Gastrocnemius medialis (tissue), 4 donors: ENCODE data around the gene PAQR7. TPM values are rescaled to one million over a fixed set of nuclear protein-coding genes. Genes with fewer than 3 reads are reported as not detected.

ENCODE experiments used
- ATAC-seq, 2 donors: fragments of 150-250 bp; one replicate each; pipeline ENCODE4 v1.9.1; 2016
- DNase-seq, 2 donors: peaks; one replicate each; pipeline ENCODE4 v3.0.0-alpha.2; 2019
- H3K27ac ChIP-seq, 4 donors: fragments of 200-600 bp; sonication (generic); 1 replicate in 1 of 4; 2 replicates in 3 of 4; pipeline ENCODE4 v1.5.1; 2016 to 2018; ENCODE audit warnings: mild to moderate bottlenecking in 2 of 4, moderate library complexity in 1 of 4
- H3K27me3 ChIP-seq, 3 donors: fragments of 200-600 bp; sonication (generic) in 2 of 3; 1 replicate in 1 of 3; 2 replicates in 2 of 3; pipeline versions ENCODE4 v1.5.1 to v1.6.0; 2016 to 2019; ENCODE audit warnings: mild to moderate bottlenecking in 1 of 3, moderate library complexity in 1 of 3
- H3K36me3 ChIP-seq, 2 donors: fragments of 200-600 bp; sonication (generic) in 1 of 2; one replicate each; pipeline ENCODE4 v1.5.1; 2017 to 2018
- H3K4me1 ChIP-seq, 2 donors: fragments of 200-600 bp; sonication (generic) in 1 of 2; one replicate each; pipeline ENCODE4 v1.5.1; 2016 to 2017; ENCODE audit warnings: mild to moderate bottlenecking in 2 of 2
- H3K4me3 ChIP-seq, 4 donors: fragments of 200-600 bp; sonication (generic) in 3 of 4; 1 replicate in 1 of 4; 2 replicates in 3 of 4; pipeline ENCODE4 v1.5.1; 2016 to 2019; ENCODE audit warnings: mild to moderate bottlenecking in 2 of 4
- H3K9me3 ChIP-seq, 3 donors: fragments of 200-600 bp; sonication (generic) in 2 of 3; 1 replicate in 1 of 3; 2 replicates in 2 of 3; pipeline ENCODE4 v1.5.1; 2016 to 2019
- CTCF ChIP-seq, 5 experiments: fragments of 450-650 bp in 3 of 5; fragments of 200-600 bp in 2 of 5; sonication (generic) in 2 of 5; IDR thresholded peaks in 4 of 5; conservative IDR thresholded peaks in 1 of 5; 1 replicate in 4 of 5; 2 replicates in 1 of 5; pipeline ENCODE4 v1.5.1; 2016 to 2019; ENCODE audit warnings: antibody characterized with exemption in 5 of 5, mild to moderate bottlenecking in 3 of 5, moderate library complexity in 3 of 5
- POLR2A ChIP-seq, 2 donors: fragments of 450-650 bp; IDR thresholded peaks; one replicate each; pipeline ENCODE4 v1.6.1; 2017; ENCODE audit warnings: antibody characterized with exemption in 2 of 2, mild to moderate bottlenecking in 2 of 2, moderate library complexity in 2 of 2
- in situ Hi-C, 4 donors: fragments of 200-750 bp; cut with MboI; loops; one replicate each; pipeline versions ENCODE4 v1.15.0 to v1.8.0; 2017; ENCODE audit warnings: low sequenced_read_pairs in 4 of 4
- intact Hi-C: fragments of 100-400 bp; cut with DNase I; formaldehyde crosslinking; loops from one replicate; pipeline ENCODE4 v1.15.1; 2023; ENCODE audit warnings: low total_unique reads
- total RNA-seq, 4 donors: library from RNA; depleted of rRNA; stranded (reverse); fragments of >200 nt; gene quantifications; one replicate each; pipeline versions ENCODE4 v1.1.0 to v1.2.3, GENCODE V29; 2016

Gene PAQR7
- total RNA-seq, 4 donors from 2014 or later: 1.4 to 3.7 (median 2.1) TPM

GRCh38 chr1:25821112-25821476 is 54.4 kb downstream of the PAQR7 start:
- TF ChIP-seq POLR2A (IDR thresholded peaks at IDR 0.05): no peak
- TF ChIP-seq CTCF (IDR thresholded peaks at IDR 0.05 in 4 of 5, conservative IDR thresholded peaks at IDR 0.05 in 1 of 5): no peak
- intact Hi-C loops: loop anchor here (5.0 kb wide), 1 partner anchor 176 kb away; the partner anchor contains the start of gene PAFAH2
- DNase-seq (no peak), ATAC-seq (no peak)
- no peaks in the 10 kb centered on the region for H3K27me3 ChIP-seq
- no peaks in the 10 kb centered on the region for H3K9me3 ChIP-seq
- peak overlapping the region; percentile 93 to 99 (median 96) for H3K27ac ChIP-seq
- peaks cover 36 to 58% of the 10 kb centered on the region in 2 donors for H3K4me1 ChIP-seq
- peak overlapping the region; percentile 86 to 95 (median 88) for H3K4me3 ChIP-seq
- peaks cover 0 to 9% of the 10 kb centered on the region in 2 donors for H3K36me3 ChIP-seq
- in situ Hi-C loops: no loop called here

- no peaks in the 10 kb centered on the region for H3K9me3 ChIP-seq
- TF ChIP-seq POLR2A (IDR thresholded peaks at IDR 0.05) (peak in 1 of 2 donors; percentile 26), CTCF (IDR thresholded peaks at IDR 0.05 in 4 of 5, conservative IDR thresholded peaks at IDR 0.05 in 1 of 5) (no peak)
- H3K27ac ChIP-seq: peak overlapping the region; percentile 93 to 99 (median 96)
- H3K27me3 ChIP-seq: no peaks in the 10 kb centered on the region
- H3K36me3 ChIP-seq: peaks cover 0 to 15% of the 10 kb centered on the region in 2 donors
- H3K4me1 ChIP-seq: peaks cover 33 to 53% of the 10 kb centered on the region in 2 donors
- in situ Hi-C loops (no loop called here), intact Hi-C loops (loop anchor here (5.0 kb wide), 1 partner anchor 177 kb away; the partner anchor contains the start of gene PAFAH2)
- H3K4me3 ChIP-seq: peak overlapping the region; percentile 86 to 95 (median 88)
- DNase-seq (peak in 1 of 2 donors; percentile 61), ATAC-seq (peak; percentile 41 to 51)
Observed at GRCh38 chr1:25820247-25821111, 55.0 kb downstream of the PAQR7 start.

GRCh38 chr1:25819491-25820246 is 55.8 kb downstream of the PAQR7 start, which contains the start of gene MTFR1L:
MTFR1L (plus strand) TSS chr1:25819954; CDS start chr1:25823105, 3,151 bp downstream.
- intact Hi-C loops (loop anchor here (5.0 kb wide), 1 partner anchor 178 kb away; the partner anchor contains the start of gene PAFAH2), in situ Hi-C loops (no loop called here)

More at GRCh38 chr1:25819491-25820246, 55.8 kb downstream of the PAQR7 start, which contains the start of gene MTFR1L:
- Histone ChIP-seq H3K27ac (peak within 1 kb of the TSS; percentile 93 to 99 (median 96)), H3K4me1 (peaks cover 33 to 49% of the 10 kb centered on the region in 2 donors), H3K36me3 (peaks cover 0 to 23% of the 10 kb centered on the region in 2 donors), H3K4me3 (peak within 1 kb of the TSS; percentile 86 to 95 (median 88)), H3K27me3 (no peaks in the 10 kb centered on the region), H3K9me3 (no peaks in the 10 kb centered on the region)
- DNase-seq (peak; percentile 82 to 83), ATAC-seq (peak; percentile 80 to 81)
- TF ChIP-seq CTCF (IDR thresholded peaks at IDR 0.05 in 4 of 5, conservative IDR thresholded peaks at IDR 0.05 in 1 of 5) (no peak), POLR2A (IDR thresholded peaks at IDR 0.05) (peak; percentile 93 to 94)
